Measurements from ENCODE around the gene PSMC3. TPM values are rescaled to one million over a fixed set of nuclear protein-coding genes. Genes with fewer than 3 reads are reported as not detected.
A peak's percentile ranks its signal among the peaks of the same experiment; 100 is the strongest.

The PSMC3 gene
- total and polyA plus RNA-seq, 9 of the 15 experiments (the other 6 are each of a cell fraction or from before 2014, with no cell fraction given): 44.3 to 324 (median 240) TPM

GRCh38 chr11:47394322-47395222, 31.7 kb downstream of the PSMC3 start (continued):
- TF ChIP-seq TFAP4 (CRISPR knock-in tag; IDR thresholded peaks at IDR 0.05; ENCODE audit: borderline replicate concordance) (peak; percentile 81; the same call in 1 of the 2 replicates), ZNF316 (IDR thresholded peaks at IDR 0.05) (0 out of 2 replicates have a peak, but pooled peaks have one; percentile 33), MAZ (CRISPR knock-in tag; conservative IDR thresholded peaks at IDR 0.05 in 1 of 2, IDR thresholded peaks at IDR 0.05 in 1 of 2) (peak in 1 of 2 experiments; percentile 63; a peak in 3 of 4 replicates), ATF3 (IDR thresholded peaks at IDR 0.05) (peak; percentile 27; the same call in 1 of the 2 replicates), ATF3 (CRISPR knock-in tag; conservative IDR thresholded peaks at IDR 0.05) (no peak), PHF8 (IDR thresholded peaks at IDR 0.05; ENCODE audit: borderline replicate concordance, low read length) (peak; percentile 48; the same call in 1 of the 2 replicates), ZNF444 (CRISPR knock-in tag; IDR thresholded peaks at IDR 0.05) (peak; percentile 9; the same call in 1 of the 2 replicates), UBTF (IDR thresholded peaks at IDR 0.05; ENCODE audit: borderline replicate concordance in 1 of 2, low read depth in 2 of 2, low read length in 2 of 2) (0 out of 4 replicates have a peak, but pooled peaks of 1 of the 2 experiments have one; percentile 60), RNF2 (IDR thresholded peaks at IDR 0.05) (peak; percentile 89; the same call in 1 of the 2 replicates), ZNF23 (CRISPR knock-in tag; IDR thresholded peaks at IDR 0.05) (no peak), MTA3 (IDR thresholded peaks at IDR 0.05; ENCODE audit: borderline replicate concordance) (peak; percentile 45; the same call in 1 of the 2 replicates), MBD2 (IDR thresholded peaks at IDR 0.05; ENCODE audit: borderline replicate concordance, low read depth) (peak; percentile 51; the same call in 1 of the 2 replicates), SAFB (IDR thresholded peaks at IDR 0.05; ENCODE audit: borderline replicate concordance, low read depth, low read length) (no peak), ZNF766 (CRISPR knock-in tag; conservative IDR thresholded peaks at IDR 0.05) (peak; percentile 64; the same call in 1 of the 2 replicates), MNT (conservative IDR thresholded peaks at IDR 0.05) (peak in 1 of 2 experiments; percentile 61; a peak in 2 of 4 replicates), ZKSCAN1 (IDR thresholded peaks at IDR 0.05; ENCODE audit: low read depth, low read length) (peak; percentile 48; the same call in 1 of the 2 replicates), ZNF311 (CRISPR knock-in tag; IDR thresholded peaks at IDR 0.05) (peak; percentile 22; the same call in 1 of the 2 replicates), ID3 (CRISPR knock-in tag; IDR thresholded peaks at IDR 0.05) (no peak), ID3 (tag; IDR thresholded peaks at IDR 0.05) (peak; percentile 57; the same call in 1 of the 2 replicates)
